NCI-H1694 (cell line): ENCODE measurements around the gene SHPK.

ENCODE experiments used
- DNase-seq: peaks from one replicate; lab custom pipeline; 2025; lab: John Stamatoyannopoulos, UW

SHPK gene

DNA sequence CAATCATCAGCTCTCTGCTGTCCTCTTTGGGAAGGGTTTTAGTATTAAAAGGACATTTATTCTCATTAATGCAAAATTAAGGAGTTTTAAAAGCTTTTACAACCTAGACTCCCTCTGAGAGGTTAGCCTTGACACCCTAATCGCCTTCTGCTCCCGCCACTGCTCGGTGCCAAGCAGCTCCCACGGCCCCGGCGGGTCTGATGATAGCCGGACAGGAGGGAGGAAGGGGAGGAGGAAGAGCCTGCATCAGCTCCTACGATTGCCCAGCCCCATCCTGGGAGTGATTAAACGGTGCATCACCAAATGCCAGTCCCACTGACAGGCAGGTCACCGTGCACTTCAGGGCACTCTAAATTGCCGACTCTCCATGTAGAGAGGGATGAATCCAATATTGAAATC is 8.3 kb downstream of the SHPK start:
- DNase-seq, result no peak

DNA sequence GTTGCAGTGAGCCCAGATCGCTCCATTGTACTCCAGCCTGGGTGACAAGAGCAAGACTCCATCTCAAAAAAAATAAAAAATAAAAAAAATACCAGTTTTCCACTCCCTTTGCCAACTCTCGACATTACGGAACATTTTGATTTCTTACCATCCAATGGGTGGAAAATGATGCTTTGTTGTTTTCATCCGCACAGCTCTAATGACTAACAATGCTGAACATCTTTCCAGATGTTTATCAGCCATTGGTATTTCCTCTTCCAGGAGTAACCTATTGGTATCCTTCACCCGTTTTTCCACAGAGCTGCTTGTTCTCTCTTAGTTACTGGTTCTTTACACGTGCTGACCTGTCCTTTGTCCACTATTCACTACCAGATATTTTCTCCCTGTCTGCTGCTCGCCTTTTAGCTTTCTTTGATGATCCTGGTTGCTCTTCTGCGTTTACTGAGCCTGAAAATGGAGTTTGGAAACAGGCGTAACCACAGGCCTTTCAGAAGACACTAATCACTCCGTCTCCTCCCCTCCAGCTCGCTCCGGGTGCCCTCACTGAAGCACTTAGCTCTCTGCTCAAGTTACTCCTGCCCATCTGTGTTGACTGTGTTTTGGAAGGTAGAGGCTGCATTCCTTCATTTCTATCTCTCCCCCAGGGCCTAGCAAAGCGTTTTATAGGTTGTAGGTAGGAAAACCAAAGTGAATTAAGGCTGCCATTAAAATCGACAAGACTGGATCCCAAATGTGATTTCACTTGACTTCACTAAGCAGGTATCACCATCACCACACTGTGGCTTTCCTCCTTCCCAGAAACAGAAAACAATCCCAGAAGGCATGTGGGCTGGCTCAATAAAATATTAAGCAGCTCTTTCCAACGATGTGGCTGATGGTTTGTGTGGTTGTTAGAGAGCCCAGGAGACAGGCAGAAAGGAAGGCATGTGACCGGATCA is 8.9 kb downstream of the SHPK start:
- no peak for DNase-seq

DNA sequence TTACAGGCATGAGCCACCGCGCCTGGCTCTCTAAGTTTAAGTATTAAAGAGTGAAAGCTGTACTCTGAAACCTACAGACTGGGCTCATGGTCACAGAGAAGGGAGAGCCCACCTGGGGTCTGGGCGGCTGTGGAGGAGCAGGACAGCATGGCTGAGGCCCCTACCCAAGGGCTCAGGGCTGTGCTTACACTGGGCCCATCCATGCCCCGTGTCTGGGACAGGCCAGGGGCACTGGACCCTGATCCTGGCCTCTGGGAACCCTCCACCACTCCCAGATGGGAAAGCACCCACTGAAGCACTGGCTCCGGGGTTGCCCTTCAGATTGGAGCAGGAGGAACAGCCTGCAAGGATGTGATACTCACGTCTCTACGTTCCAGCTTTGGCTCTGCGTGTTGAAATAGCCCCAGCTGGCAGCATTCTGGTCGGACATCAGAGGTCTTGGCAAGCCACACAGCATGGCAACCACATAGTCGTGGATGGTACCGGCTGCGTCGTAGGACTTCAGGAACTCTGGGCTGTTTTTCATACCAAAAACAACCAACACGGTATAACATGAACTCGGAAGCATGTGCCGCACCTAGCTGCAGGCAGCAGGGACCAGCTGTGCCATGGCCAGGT is 13.0 kb downstream of the SHPK start:
- DNase-seq, result no peak

DNA sequence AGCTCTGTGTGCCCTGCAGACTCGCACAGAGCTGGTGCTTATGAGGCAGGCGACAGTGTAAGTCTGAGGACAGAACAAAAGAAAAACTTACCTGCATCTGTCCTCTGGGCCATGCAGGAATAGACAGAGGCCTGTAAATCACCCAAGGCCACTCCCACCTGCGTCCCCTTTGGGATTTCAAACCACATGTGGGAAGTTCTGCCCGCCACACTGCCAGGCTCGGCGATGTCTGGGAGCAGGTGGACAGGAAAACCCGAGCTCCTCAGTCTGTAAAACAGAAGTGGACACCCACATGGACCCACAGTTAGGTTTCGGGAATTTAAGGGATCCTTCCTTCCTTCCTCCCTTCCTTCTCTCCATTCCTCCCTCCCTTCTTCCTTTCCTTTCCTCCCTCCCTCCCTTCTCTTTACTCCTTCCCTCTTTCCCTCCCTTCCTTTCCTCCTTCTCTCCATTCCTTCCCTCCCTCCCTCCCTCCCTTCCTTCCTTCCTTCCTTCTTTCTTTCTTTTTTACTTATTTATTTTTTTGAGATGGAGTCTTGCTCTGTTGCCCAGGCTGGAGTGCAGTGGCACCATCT is 14.8 kb downstream of the SHPK start:
- DNase-seq, result no peak

DNA sequence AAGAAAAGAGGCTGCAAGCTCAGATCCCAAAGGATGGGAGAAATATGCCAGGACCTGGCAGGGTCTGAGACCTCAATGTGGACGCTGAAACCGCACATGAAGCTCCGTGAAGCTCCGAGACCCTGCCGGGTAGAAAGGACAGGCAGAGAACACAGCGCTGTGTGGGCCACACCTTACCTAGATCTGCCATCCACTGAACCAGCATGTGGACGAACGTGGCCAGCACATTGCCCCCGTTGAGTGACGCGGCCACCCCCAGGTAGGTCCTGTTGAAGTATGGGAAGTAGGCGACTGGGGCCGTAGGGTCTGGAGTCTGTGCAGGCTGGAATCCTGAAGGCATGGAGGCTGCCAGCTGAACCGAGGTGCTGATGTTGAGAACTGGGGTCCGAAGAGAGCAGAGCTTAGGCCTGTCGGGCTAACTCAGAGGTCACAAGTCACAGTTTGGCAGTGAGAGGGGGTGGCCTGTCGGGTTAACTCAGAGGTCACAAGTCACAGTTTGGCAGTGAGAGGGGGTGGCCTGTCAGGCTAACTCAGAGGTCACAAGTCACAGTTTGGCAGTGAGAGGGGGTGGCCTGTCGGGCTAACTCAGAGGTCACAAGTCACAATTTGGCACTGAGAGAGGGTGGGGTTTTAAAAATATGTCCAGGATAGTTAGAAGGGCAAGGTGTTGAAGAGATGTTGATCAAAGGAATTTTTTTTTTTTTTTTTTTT is 20.7 kb downstream of the SHPK start:
- no peak for DNase-seq

DNA sequence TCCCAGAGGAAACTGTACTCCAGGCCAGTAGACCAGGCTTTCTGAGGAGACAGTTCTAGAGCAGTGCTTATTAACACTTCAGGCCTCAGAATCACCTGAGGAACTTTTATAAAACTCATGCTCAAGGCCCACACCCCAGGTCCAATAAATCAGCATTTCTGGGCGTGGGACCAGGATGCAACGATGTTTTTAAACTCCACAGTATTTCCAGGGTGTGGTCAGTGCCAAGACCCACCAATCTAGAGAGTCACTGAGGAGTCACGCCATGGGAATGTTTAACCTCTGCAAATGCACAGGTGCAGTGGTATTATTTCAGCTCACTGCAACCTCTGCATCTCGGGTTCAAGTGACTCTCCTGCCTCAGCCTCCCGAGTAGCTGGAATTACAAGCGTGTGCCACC is 22.9 kb downstream of the SHPK start:
- DNase-seq, result no peak

DNA sequence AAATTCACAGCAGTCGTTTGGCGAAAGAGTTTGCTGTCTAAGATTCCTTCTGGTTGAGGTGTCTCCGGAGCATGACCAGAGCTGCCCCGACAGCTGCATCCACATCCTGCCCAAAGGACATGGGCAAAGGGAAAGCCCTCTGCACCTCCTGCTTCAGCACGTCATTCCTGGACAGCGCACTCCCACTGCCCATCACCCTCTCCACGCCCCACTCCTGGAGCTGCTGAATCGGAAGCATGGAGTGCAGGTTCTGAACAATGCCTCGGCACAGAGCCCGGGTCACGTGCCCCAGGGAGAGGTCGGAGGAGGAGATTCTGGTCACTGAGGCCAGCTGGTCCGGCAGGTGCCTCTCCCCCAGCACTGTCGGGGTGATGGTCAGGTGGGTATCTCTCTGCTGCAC is 25.5 kb downstream of the SHPK start:
- DNase-seq, result no peak

DNA sequence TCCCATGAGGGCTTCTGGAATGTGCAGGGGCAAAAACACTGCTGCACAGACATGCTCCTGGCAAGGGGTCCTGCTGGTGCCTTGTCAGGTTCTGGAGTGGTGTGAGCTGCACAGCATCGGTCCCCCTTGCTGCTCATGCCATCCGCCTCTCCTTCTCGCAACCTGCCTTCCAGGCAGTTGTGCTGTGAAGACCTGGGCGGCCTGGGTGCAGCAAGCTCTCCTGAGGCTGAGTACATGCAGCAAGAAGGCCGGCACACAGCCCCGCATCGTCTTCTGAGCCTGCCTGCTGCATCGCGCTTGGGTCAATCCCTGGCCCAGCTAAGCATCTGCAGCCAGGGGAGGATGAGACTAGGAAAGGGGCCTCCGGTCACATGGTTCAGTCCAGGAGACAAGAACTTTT is 26.4 kb downstream of the SHPK start:
- no peak for DNase-seq

DNA sequence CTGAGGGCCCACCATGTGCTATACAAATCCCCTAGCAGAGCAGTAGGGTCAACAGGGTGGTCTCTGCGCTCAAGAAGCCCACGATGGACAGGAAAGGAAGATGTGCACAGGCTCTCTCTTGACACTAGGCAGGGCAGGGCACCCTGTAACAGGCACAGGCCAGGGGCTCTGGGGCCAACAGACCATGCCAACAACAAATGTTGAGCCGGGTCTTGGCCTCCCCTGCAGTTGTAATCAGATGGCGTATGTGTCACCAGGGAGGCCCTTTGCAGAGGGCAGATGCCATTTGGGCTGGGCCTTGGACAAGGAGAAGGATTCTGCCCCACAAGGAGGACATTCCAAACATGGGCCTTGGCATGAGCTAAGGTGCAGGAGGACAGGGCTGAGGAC is 32.2 kb downstream of the SHPK start:
- no peak for DNase-seq

DNA sequence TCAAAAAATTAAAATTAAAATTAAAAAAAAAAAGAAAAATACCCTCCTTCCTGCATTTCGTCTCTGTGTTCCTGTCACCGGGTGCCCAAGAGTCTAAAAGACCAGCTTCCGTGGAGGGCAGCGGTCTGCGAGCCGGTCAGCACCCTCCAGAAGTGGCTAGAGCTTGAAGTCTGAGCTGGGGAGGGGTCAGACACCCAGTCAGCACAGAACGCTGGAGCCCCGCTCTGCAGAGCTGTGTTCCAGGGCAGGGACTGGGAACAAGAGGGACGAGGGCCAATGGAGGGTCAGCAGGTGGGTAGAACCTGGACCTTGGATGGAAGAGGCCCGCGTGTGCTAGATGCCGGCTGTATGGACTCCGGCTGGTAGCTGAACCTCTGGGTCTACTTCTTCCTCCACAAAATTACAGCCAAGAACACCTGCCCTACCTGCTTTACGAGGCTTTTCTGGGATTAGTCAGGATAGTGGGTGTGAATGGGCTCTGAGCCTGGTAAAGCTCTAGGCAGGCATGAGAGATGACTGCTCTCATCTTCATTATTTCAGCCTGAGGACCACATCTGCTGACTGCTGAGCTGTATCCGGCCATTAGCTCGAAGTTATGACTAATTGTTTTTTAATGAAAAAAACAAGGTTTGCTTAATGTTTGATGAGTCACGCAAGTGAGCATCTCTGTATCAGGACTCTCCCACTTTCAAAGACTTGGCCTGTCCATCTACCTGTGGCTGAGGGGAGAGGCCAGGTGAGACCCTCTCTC is 32.8 kb downstream of the SHPK start:
- no peak for DNase-seq

DNA sequence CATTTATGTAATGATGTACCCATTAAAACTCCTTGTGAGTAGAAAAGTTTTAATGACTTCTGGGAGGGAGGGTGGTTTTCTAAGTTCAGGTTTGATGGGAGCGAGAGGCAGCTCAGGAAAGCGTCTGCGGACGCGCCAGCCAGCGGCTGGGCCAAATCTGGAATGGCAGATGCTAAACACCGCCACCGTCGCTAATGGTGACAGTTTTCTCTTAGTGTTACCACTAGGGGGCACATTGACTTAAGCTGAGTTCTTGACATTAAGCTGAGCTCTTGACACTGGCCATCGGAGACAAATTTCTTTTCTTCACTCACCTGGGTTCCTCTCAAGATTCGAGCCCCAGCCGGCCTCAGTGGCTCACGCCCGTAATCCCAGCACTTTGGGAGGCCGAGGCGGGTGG is 33.6 kb downstream of the SHPK start:
- DNase-seq, result peak; percentile 6

DNA sequence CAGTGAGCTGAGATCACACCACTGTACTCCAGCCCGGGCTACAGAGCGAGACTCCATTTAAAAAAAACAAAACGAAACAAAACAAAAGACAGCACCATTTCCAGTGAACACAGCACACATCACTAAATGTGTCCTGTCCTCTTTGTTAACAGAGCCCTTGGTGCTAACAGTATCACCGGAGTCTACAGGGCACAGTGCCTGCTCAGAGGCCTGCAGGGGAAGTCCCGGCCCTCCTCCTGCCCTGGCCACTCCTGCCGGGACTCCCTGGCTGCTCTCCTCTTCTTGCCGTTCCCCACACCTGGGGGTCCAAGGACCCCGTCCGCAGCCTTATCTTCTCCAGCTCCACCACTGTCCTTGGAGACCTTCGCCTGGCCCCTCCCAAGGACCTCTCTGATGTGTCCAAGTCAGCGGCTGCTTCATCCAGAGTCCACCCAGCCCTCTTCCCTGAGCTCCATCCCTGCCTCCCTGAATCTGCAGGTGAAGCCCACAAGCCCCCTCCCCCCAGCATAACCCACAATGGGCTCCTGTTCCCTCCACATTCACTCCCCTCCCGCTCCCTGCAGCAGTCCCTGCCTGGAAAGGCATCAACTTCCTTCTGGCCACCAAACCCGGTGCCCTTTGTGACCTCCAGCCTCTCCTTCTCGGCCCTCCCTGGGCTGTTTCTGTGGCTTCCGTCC is 35.4 kb downstream of the SHPK start:
- DNase-seq, result no peak

DNA sequence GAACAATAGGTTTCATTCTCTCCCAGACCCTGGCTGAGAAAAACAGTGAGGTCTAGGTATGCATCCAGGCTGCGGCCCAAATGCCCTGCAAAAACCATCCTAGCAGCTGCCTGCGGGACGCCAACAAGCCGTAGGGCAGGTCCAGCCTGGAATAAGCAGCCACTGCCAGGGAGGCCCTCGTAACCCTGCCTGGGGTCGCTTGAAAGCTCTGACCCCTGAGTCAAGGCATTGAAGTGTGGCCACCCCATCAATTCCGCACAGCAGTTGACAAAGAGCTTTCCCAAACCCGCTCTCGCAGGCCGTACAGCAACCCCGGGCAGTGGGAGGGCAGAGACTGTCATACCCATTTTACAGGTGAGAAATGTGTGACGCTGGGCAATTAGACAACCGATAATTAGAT is 38.0 kb downstream of the SHPK start:
- no peak for DNase-seq

DNA sequence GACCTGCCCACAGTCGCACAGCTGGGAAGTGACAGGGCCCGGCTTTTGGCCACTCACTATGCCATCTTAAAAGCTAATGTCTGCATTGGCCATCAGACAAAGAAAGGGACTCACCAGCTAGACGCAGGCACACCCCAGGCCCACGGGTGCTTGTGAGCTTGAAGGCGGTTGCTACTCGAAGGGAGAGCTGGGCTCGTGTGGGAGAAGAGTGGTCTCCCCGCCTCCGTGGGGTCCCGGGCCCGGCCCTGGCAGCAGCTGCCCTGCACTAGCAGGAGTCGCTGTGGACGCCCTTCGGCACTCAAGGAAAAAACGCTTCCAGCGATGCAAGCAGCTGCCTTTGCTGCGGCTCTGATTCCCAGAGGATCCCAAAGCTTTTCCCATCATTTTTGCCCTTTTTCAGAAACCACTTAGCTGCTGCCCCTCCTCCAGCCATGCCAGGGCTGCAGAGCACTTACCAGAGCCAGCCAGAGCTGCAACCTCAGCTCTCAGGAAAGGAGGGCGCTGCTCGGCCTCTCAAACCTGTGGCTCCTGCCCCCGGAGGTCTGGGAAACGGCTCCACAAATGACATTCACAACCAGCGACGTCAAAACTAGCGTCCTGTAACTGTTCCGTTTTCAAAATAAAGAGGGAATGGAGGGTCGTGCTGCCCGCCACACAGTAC is 39.1 kb downstream of the SHPK start:
- no peak for DNase-seq

DNA sequence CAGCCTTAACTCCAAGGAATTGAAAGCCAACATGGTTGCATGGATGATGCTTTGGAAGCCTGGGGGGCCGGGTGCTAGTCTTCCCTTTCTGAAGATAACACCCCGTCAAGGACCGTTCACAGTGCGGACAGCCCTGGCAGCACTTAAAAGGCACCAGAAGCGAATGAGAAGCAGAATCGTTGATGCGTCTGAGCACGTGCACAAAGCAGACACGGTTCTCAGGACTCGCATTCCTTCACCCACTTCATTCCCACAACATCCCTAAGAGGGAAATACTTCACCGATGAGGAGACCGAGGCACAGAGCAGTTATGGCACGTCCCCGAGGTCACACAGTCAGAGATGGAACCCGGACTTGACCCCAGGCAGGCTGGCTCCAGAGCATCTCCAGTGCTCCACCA is 41.1 kb downstream of the SHPK start:
- no peak for DNase-seq

DNA sequence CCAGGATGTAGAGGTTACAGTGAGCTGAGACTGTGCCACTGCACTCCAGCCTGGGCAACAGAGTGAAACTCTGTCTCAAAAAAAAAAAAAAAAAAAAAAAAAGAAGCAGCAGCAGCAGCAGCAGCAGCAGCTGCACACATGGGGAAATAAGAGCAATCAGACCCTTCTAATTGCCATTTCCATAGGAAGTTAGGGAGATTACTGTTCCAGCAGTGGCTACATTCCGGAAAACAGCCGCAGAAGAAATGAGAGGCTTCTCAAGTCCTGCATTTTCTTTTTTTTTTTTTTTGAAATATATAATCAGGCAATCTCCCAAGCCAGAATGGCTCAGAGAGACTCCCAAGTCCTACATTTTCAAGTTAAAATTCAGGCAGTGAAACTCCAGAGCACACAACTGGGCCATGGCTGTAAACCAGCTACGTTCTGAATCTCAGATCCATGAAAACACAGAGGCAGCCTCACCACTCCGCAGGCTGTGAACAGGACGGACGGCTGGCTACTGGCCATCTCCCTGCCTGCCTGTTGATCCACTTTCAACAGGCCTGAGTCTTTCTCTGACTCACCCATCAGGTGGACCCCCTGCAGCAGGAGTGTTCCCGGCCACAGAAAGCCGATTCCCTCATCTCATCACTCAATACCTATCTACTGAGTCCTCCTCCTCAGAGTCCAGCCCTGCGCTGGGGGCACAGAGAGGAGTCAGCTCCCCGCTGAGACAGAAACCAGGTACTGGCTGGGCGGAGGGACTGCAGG is 41.8 kb downstream of the SHPK start:
- no peak for DNase-seq

DNA sequence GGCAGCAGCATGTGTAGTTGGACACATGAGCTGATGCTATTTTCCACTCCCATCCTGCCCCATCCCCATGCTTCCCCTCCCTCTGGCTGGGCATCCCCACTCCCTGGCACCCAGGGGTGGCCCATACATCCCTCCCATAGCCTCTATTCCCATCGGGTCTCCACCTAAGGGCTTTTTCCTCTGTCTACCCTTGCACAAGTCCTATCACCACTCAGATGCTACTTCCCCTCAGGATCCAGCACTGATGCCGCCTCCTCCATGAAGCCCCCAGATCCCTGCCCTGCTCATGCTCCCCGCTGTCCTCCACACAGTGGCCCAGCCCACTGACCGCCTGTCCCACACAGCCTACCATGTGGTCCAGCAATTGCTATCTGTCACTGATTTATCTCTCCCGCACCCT is 42.7 kb downstream of the SHPK start:
- DNase-seq, result no peak

DNA sequence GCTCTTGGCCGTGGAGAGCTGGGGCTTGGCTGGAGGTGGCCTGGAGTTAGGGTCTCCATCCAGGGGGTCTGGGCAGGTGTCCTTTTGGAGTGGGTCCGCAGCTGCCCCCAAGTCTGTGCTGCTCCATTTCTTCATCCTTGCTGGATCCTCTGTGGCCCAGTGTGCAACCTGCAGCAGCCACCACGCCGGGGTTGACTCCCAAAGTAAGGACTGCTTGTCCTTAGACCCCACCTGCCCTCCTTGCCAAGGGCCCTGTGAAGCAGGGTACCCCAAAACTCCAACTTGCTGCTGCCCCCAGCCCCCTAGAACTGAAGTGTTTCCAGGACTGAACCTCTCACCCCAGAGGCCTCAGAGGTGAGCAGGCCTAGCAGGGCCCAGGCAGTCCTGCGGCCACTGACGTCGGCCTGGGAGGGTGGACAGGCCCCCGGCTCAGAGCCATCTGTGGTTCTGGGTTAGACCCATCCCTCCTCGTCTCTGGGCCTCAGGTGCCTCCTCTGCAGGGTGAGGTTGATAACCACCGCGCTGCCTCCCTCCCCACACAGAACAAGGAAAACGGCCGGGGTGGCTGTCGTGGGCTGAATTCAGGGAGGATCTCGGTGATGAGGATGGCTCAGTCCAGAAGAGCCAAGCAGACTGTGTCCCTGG is 43.7 kb downstream of the SHPK start:
- no peak for DNase-seq

DNA sequence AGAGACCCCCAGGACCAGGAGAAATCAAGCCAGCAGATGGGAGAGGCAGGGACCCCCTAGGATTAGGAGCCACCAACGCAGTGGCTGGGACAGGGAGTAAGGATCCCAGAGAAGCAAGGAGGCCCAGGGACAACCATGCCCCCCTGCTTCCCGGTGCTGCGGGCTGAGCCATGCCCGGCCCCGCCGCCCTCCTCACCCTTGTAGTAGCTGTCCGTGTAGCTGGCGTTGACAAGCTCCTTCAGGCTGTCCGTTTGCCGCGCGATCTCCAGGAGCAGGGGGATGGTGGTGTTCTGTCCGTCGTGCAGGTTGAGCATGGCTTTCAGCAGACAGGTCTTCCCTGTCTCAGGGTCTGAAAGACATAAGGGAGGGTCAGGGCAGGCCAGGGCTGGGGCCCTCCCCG is 45.3 kb downstream of the SHPK start:
- DNase-seq, result no peak

DNA sequence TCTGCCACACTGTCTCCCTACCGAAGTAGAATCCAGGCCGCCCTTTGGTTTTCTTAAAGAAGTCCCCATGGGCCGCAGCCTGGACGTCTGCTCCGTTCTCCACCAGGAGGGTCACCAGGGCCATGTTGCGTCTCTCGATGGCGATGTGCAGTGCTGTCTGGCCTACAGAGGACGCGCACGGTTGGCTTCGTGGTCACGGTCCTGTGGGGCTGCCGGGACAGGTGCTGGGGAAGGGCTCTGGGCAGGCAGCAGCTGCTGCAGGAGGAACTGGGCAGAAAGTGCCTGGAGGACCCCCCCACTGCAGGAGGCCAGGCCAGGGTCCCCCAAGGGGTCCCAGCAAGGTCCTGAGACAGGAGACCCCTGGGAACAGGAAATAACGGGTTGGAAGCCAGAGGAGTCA is 45.8 kb downstream of the SHPK start:
- no peak for DNase-seq
